PC-3 (cell line): Measurements from ENCODE around the gene TACO1. TPM values are rescaled to one million over a fixed set of nuclear protein-coding genes. Genes with fewer than 3 reads are reported as not detected.

Experiments used
- total RNA-seq: library from RNA; depleted of rRNA; stranded (reverse); fragments of >200 nt; gene quantifications from 2 replicates; pipeline ENCODE4 v1.2.3, GENCODE V29; 2014; rRNA removed

Gene TACO1
- total RNA-seq, 1 experiment from 2014 or later: 47.9 TPM

Other genes starting within 250 kb of the TACO1 start
- 125 and 145 TPM in 2 replicates for gene CYB561, start 154.6 kb upstream of the TACO1 start, total RNA-seq
- 8.7 and 9.1 TPM in 2 replicates for gene ACE, start 123.8 kb upstream of the TACO1 start, total RNA-seq
- gene KCNH6, start 77.5 kb upstream of the TACO1 start, total RNA-seq: not detected in 2 replicates
- gene DCAF7, start 50.4 kb upstream of the TACO1 start, total RNA-seq: 46.5 and 55.5 TPM in 2 replicates
- gene MAP3K3, start 21.5 kb downstream of the TACO1 start, total RNA-seq: 27.1 and 36.1 TPM in 2 replicates
- gene LIMD2, start 99.2 kb downstream of the TACO1 start, total RNA-seq: 19.4 and 43.0 TPM in 2 replicates
- gene STRADA, start 140.9 kb downstream of the TACO1 start, total RNA-seq: 17.9 and 26.3 TPM in 2 replicates
- 147 and 163 TPM in 2 replicates for gene CCDC47, start 172.7 kb downstream of the TACO1 start, total RNA-seq
- gene DDX42, start 173.3 kb downstream of the TACO1 start, total RNA-seq: 72.4 and 89.0 TPM in 2 replicates
- gene PSMC5, start 226.5 kb downstream of the TACO1 start, total RNA-seq: 163 and 205 TPM in 2 replicates
- gene FTSJ3, start 226.8 kb downstream of the TACO1 start, total RNA-seq: 82.4 and 112 TPM in 2 replicates
- 152 and 156 TPM in 2 replicates for gene SMARCD2, start 241.8 kb downstream of the TACO1 start, total RNA-seq